Measurements from ENCODE around the gene MTNR1A. TPM values are rescaled to one million over a fixed set of nuclear protein-coding genes. Genes with fewer than 3 reads are reported as not detected.

MTNR1A gene
- total and polyA plus RNA-seq, 9 of the 15 experiments (the other 6 are each of a cell fraction or from before 2014, with no cell fraction given), result 0.09 to 0.12 (median 0.10) TPM; not detected in 5

GRCh38 chr4:186537843-186538521 is 17.4 kb downstream of the MTNR1A start (continued):
- TF ChIP-seq ZFP36 (IDR thresholded peaks at IDR 0.05; ENCODE audit: low read depth, low read length, partially characterized antibody) (no peak), BHLHE40 (IDR thresholded peaks at IDR 0.05; ENCODE audit: low read length) (0 out of 2 replicates have a peak, but pooled peaks have one; percentile 38), CHD1 (IDR thresholded peaks at IDR 0.05; ENCODE audit: low read length) (no peak), ZNF3 (CRISPR knock-in tag; IDR thresholded peaks at IDR 0.05) (no peak), ZNF239 (CRISPR knock-in tag; IDR thresholded peaks at IDR 0.05) (no peak), RAD51 (IDR thresholded peaks at IDR 0.05; ENCODE audit: borderline replicate concordance, low read depth) (no peak), ARID2 (IDR thresholded peaks at IDR 0.05) (no peak), ZSCAN32 (CRISPR knock-in tag; IDR thresholded peaks at IDR 0.05) (no peak), ZNF699 (CRISPR knock-in tag; IDR thresholded peaks at IDR 0.05; ENCODE audit: insufficient replicate concordance) (no peak), ZNF512 (tag; IDR thresholded peaks at IDR 0.05) (no peak), ATF1 (CRISPR knock-in tag; IDR thresholded peaks at IDR 0.05) (no peak), ATF1 (tag; IDR thresholded peaks at IDR 0.05) (peak; percentile 42), PCBP2 (IDR thresholded peaks at IDR 0.05; ENCODE audit: low read depth, low read length, poor library complexity, severe bottlenecking) (no peak), TARDBP (IDR thresholded peaks at IDR 0.05) (no peak), ZNF407 (IDR thresholded peaks at IDR 0.05; ENCODE audit: low read depth) (no peak), NR2F6 (CRISPR knock-in tag; IDR thresholded peaks at IDR 0.05) (no peak), ZBTB2 (IDR thresholded peaks at IDR 0.05) (no peak)
